Measurements from ENCODE around the gene EIF4G1. TPM values are rescaled to one million over a fixed set of nuclear protein-coding genes. Genes with fewer than 3 reads are reported as not detected.
"Not testable (repeated sequence)": the region's sequence is repeated elsewhere in the genome, so short reads cannot be mapped to it uniquely, and the experiment has no call there.

EIF4G1 gene, protein sequence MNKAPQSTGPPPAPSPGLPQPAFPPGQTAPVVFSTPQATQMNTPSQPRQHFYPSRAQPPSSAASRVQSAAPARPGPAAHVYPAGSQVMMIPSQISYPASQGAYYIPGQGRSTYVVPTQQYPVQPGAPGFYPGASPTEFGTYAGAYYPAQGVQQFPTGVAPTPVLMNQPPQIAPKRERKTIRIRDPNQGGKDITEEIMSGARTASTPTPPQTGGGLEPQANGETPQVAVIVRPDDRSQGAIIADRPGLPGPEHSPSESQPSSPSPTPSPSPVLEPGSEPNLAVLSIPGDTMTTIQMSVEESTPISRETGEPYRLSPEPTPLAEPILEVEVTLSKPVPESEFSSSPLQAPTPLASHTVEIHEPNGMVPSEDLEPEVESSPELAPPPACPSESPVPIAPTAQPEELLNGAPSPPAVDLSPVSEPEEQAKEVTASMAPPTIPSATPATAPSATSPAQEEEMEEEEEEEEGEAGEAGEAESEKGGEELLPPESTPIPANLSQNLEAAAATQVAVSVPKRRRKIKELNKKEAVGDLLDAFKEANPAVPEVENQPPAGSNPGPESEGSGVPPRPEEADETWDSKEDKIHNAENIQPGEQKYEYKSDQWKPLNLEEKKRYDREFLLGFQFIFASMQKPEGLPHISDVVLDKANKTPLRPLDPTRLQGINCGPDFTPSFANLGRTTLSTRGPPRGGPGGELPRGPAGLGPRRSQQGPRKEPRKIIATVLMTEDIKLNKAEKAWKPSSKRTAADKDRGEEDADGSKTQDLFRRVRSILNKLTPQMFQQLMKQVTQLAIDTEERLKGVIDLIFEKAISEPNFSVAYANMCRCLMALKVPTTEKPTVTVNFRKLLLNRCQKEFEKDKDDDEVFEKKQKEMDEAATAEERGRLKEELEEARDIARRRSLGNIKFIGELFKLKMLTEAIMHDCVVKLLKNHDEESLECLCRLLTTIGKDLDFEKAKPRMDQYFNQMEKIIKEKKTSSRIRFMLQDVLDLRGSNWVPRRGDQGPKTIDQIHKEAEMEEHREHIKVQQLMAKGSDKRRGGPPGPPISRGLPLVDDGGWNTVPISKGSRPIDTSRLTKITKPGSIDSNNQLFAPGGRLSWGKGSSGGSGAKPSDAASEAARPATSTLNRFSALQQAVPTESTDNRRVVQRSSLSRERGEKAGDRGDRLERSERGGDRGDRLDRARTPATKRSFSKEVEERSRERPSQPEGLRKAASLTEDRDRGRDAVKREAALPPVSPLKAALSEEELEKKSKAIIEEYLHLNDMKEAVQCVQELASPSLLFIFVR (N-terminal part only)
- total RNA-seq: 100 to 1,000 TPM; 263 to 524 TPM

DNA sequence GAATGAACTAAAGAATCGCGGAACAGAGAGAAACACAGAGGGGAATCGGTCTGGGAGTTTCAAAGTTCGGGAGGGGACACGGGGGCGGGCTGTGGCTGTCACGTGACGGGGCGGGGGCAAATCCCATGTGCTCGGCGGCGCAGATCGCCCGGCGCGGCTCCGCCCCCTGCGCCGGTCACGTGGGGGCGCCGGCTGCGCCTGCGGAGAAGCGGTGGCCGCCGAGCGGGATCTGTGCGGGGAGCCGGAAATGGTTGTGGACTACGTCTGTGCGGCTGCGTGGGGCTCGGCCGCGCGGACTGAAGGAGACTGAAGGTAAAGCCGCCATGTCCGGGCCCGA is at the start of gene EIF4G1:
EIF4G1 (plus strand) TSS at position 244 of the 337 bp plus-strand sequence. CDS start 1,191 bp downstream, outside the sequence.
- DNase-seq: peak; percentile 95
- no peaks in the 10 kb centered on the region for H3K36me3 ChIP-seq
- no peaks in the 10 kb centered on the region for H3K9me3 ChIP-seq
- H3K9ac ChIP-seq (ENCODE audit: low read depth in 2 of 2, low read length in 2 of 2): peak within 1 kb of the TSS; percentile 96 to 97
- H3K27ac ChIP-seq: peak within 1 kb of the TSS; percentile 86
- no peak for TF ChIP-seq CTCF (IDR thresholded peaks at IDR 0.05)
- H3K27me3 ChIP-seq: no peaks in the 10 kb centered on the region
- peak within 1 kb of the TSS; percentile 66 for H3K4me3 ChIP-seq
- H3K4me1 ChIP-seq: peaks cover 11% of the 10 kb centered on the region
- intact Hi-C loops (cut with DNase I): no loop called here

DNA sequence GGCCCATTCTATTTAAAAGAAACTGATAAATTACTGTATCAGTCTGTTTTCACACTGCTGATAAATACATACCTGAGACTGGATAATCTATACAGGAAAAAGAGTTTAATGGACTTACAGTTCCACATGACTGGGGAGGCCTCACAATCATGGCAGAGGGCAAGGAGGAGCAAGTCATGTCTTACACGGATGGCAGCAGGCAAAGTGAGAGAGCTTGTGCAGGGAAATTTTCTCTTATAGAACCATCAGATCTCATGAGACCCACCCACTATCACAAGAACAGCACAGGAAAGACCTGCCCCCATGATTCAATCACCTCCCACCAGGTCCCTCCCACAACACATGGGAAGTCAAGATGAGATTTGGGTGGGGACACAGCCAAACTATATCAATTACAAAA is 47.2 kb upstream of the EIF4G1 start:
- H3K27ac ChIP-seq; H3K4me3 ChIP-seq; DNase-seq; H3K9ac ChIP-seq (ENCODE audit: low read depth in 2 of 2, low read length in 2 of 2); H3K36me3 ChIP-seq; H3K4me1 ChIP-seq; intact Hi-C loops (cut with DNase I); H3K9me3 ChIP-seq: not testable (repeated sequence)
- peaks cover 11% of the 10 kb centered on the region for H3K27me3 ChIP-seq

DNA sequence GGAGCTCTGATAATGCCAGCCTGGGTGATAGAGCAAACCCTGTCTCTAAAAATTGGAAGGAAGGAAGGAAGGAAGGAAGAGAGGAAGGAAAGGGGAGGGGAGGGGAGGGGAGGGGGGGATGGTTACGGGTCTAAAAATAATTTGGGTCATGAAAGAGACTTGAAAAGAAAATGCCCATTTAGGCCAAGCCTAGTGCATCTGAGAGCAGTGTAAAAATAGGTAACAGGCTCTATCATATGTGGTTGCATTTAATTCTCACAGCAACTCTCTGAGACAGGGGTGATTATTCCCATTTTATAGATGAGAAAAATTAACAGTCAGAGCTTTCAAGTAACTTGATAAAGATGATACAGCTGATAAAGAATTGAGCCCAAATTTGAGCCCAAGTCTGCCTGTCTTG is 42.1 kb upstream of the EIF4G1 start:
- intact Hi-C loops (cut with DNase I): no loop called here
- Histone ChIP-seq H3K9me3 (no peaks in the 10 kb centered on the region), H3K9ac (ENCODE audit: low read depth in 2 of 2, low read length in 2 of 2) (no peak overlapping the region), H3K4me1 (no peaks in the 10 kb centered on the region), H3K27ac (no peak overlapping the region), H3K27me3 (peaks cover 22% of the 10 kb centered on the region), H3K36me3 (no peaks in the 10 kb centered on the region), H3K4me3 (no peak overlapping the region)
- no peak for DNase-seq
- TF ChIP-seq CTCF (IDR thresholded peaks at IDR 0.05): no peak

DNA sequence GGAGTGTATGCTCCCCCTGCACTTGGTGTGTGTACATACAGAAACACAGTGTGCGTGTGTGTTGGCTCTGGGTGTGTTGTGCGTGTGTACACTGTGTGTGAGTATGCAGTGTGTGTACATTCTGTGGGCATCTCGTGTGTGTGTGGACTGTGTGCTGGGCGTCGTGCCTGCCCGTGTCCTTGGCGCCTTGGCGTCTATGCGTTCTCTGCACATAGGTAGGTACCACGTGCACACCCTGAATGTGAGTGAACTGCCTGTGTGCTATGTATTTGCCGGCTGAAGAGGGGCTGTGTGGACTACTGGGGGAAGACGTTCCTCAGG is 39.1 kb upstream of the EIF4G1 start:
- intact Hi-C loops (cut with DNase I): no loop called here
- H3K9ac ChIP-seq (ENCODE audit: low read depth in 2 of 2, low read length in 2 of 2): no peak overlapping the region
- no peaks in the 10 kb centered on the region for H3K9me3 ChIP-seq
- H3K27me3 ChIP-seq: peaks cover 22% of the 10 kb centered on the region
- H3K36me3 ChIP-seq: no peaks in the 10 kb centered on the region
- no peak overlapping the region for H3K4me3 ChIP-seq
- H3K4me1 ChIP-seq: no peaks in the 10 kb centered on the region
- no peak overlapping the region for H3K27ac ChIP-seq
- no peak for TF ChIP-seq CTCF (IDR thresholded peaks at IDR 0.05)
- DNase-seq: no peak

DNA sequence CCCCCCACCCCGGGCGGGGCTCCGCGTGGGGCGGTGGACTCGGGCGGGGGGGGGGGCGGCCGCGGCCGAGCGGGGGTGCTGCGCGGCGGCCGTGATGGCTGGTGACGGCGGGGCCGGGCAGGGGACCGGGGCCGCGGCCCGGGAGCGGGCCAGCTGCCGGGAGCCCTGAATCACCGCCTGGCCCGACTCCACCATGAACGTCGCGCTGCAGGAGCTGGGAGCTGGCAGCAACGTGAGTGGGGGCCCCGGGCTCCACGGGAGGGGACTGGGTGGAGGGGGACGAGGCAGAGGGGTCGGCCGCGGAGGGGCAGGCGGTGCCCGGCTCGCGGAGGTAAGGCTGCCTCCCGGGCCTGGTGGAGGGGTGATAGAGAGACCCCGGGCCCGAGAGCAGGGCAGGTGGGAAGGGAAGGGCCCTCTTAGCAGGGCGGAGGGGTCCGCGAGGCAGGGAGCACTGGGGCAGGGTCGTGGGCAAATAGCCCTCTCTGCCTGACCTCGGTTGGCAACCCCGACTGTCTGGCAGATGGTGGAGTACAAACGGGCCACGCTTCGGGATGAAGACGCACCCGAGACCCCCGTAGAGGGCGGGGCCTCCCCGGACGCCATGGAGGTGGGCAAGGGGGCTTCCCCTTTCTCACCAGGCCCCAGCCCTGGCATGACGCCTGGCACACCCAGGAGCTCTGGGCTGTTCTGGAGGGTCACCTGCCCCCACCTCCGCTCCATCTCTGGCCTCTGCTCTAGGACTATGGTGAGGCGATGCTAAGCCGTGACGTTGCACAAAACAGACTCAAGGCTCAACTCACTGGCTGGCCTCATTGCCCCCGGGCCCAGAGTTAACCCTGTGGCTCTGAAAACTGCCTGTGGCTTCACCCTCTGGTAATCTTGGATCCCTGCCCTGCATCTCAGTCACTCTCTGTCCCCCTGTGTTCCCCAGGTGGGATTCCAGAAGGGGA is 38.2 kb upstream of the EIF4G1 start, which contains the start of gene ECE2:
ECE2 (plus strand) TSS at position 62 of the 950 bp plus-strand sequence; CDS start at position 194, 132 bp downstream.
- no peak for TF ChIP-seq CTCF (IDR thresholded peaks at IDR 0.05)
- H3K27ac ChIP-seq: no peak within 1 kb of the TSS
- H3K27me3 ChIP-seq: peaks cover 22% of the 10 kb centered on the region
- no peaks in the 10 kb centered on the region for H3K4me1 ChIP-seq
- no peaks in the 10 kb centered on the region for H3K9me3 ChIP-seq
- no peak for DNase-seq
- no peak within 1 kb of the TSS for H3K4me3 ChIP-seq
- H3K9ac ChIP-seq (ENCODE audit: low read depth in 2 of 2, low read length in 2 of 2): no peak within 1 kb of the TSS
- H3K36me3 ChIP-seq: no peaks in the 10 kb centered on the region
- intact Hi-C loops (cut with DNase I): no loop called here
